Heart left ventricle (tissue), 16 donors: ENCODE results near the gene ZNF524. TPM values are rescaled to one million over a fixed set of nuclear protein-coding genes. Genes with fewer than 3 reads are reported as not detected.
A peak's percentile ranks its signal among the peaks of the same experiment; 100 is the strongest.

Experiments used
- ATAC-seq, 4 donors: fragments of 200-7000 bp; cut with Tn5 transposase; one replicate each; pipeline ENCODE4 v1.9.1; 2020 to 2022; ENCODE audit warnings: moderate library complexity in 4 of 4, mild to moderate bottlenecking in 3 of 4, moderate number of reproducible peaks in 1 of 4
- DNase-seq, 5 donors: peaks; one replicate each; pipeline ENCODE4 v3.0.0-alpha.2; 2020
- H3K27ac ChIP-seq, 12 donors: fragments of 200-600 bp; sonication (generic) in 4 of 12; one replicate each; pipeline versions ENCODE4 v1.5.0 to v1.8.0; 2016 to 2022; ENCODE audit warnings: mild to moderate bottlenecking in 2 of 12
- H3K27me3 ChIP-seq, 9 donors: fragments of 200-600 bp; sonication (generic) in 2 of 9; one replicate each; pipeline versions ENCODE4 v1.5.1 to v1.8.0; 2016 to 2022; ENCODE audit warnings: mild to moderate bottlenecking in 3 of 9
- H3K36me3 ChIP-seq, 9 donors: fragments of 200-600 bp; sonication (generic) in 2 of 9; one replicate each; pipeline versions ENCODE4 v1.5.0 to v1.8.0; 2018 to 2022; ENCODE audit warnings: mild to moderate bottlenecking in 2 of 9
- H3K4me1 ChIP-seq, 12 donors: fragments of 200-600 bp; sonication (generic) in 4 of 12; one replicate each; pipeline versions ENCODE4 v1.5.0 to v1.8.0; 2016 to 2022; ENCODE audit warnings: mild to moderate bottlenecking in 3 of 12
- H3K4me3 ChIP-seq, 12 donors: fragments of 200-600 bp; sonication (generic) in 4 of 12; one replicate each; pipeline versions ENCODE4 v1.5.0 to v1.8.0; 2017 to 2022; ENCODE audit warnings: mild to moderate bottlenecking in 9 of 12, moderate library complexity in 4 of 12
- H3K9me3 ChIP-seq, 12 donors: fragments of 200-600 bp; sonication (generic) in 4 of 12; one replicate each; pipeline versions ENCODE4 v1.5.0 to v1.8.0; 2016 to 2022; ENCODE audit warnings: mild to moderate bottlenecking in 1 of 12
- CTCF ChIP-seq, 12 donors: fragments of 200-600 bp; sonication (generic) in 4 of 12; IDR thresholded peaks; one replicate each; pipeline versions ENCODE4 v1.5.0 to v1.8.0; 2018 to 2022; ENCODE audit warnings: antibody characterized with exemption in 12 of 12, mild to moderate bottlenecking in 5 of 12
- POLR2A ChIP-seq, 2 donors: fragments of 450-650 bp; IDR thresholded peaks; one replicate each; pipeline ENCODE4 v1.6.1; 2017; ENCODE audit warnings: antibody characterized with exemption in 2 of 2, mild to moderate bottlenecking in 2 of 2, moderate library complexity in 2 of 2
- WGBS, 4 donors: extraction: QIAGEN DNeasy Blood & Tissue Kit in 2 of 4; methylation state at CpG; one replicate each; pipeline versions ENCODE4 v1.1.5 to v1.1.7; 2013 to 2018; 5-methylcytosine and 5-hydroxymethylcytosine counted together
- intact Hi-C, 10 donors: fragments of 100-400 bp; cut with DNase I; formaldehyde crosslinking; loops; one replicate each; pipeline versions ENCODE4 v1.11.1 to v1.14.2; 2022
- polyA plus RNA-seq, 2 donors: library from polyadenylated mRNA; stranded (reverse); fragments of 200-250 nt; gene quantifications; one replicate each; pipeline ENCODE4 v1.2.3, GENCODE V29; 2013
- total RNA-seq, 9 donors: library from RNA; depleted of rRNA in 2 of 9; stranded (reverse); fragments of >200 nt in 2 of 9; fragmentation: NEBNext Ultra II Directional in 3 of 9; extraction: Animal tissue kit (Norgen Biotek cat#: 25700) in 3 of 9; gene quantifications; one replicate each; pipeline versions ENCODE4 v1.1.0 to v1.2.4, GENCODE V29; 2016 to 2023
- donor health status: ischemic (EF 13 %, LVEDD 7.1; RV severe dilation, severe dysfunction).
- donor health status: healthy with polysubstance abuse.
- donor health status: DM: no; HTN: yes; CAD: no.
- donor health status: DM: no; HTN: no; CAD: no.
- donor health status: ischemic (EF 25% LVEDD 6.9; RV normal size, moderate dysfunction).
- donor health status: ischemic (EF 25% LVEDD 5.7; RV mildly dilated, moderate dysfunction).
- donor health status: healthy.
- donor health status: DM: yes; HTN: yes; CAD: no.
- donor health status: ischemic (EF 35%, LVEDD 5.7; RV mildly dilated, moderate dysfunction).
- donor health status: nonischemic (EF 11% LVEDD 7.7; RV severe dilation, severe dysfunction).
- donor health status: DM: yes; HTN: yes; CAD: no.
- donor health status: PGD.
- donor health status: ischemic (EF 29% LVEDD 5.4; RV normal size, mild dysfunction).
- donor health status: nonischemic (EF 23%, LVEDD 6.1; RV moderate dilation, normal function).

The ZNF524 gene
- total and polyA plus RNA-seq, 11 donors: 11.0 to 34.7 (median 16.7) TPM

GRCh38 chr19:55637534-55637933 lies 37.4 kb downstream of the ZNF524 start:
- 73 to 78% (median 75%) methylated on average over 11 of the region's 11 CpGs for WGBS, 4 donors
- Histone ChIP-seq H3K4me1 (peaks cover 9 to 75% (median 45%) of the 10 kb centered on the region in 12 donors), H3K27ac (peak overlapping the region in 1 of 12 donors; percentile 7), H3K4me3 (no peak overlapping the region), H3K9me3 (no peaks in the 10 kb centered on the region), H3K36me3 (peaks cover 0 to 6% (median 0%) of the 10 kb centered on the region in 9 donors), H3K27me3 (no peaks in the 10 kb centered on the region)
- DNase-seq (peak in 1 of 5 donors; percentile 24), ATAC-seq (no peak)
- TF ChIP-seq POLR2A (IDR thresholded peaks at IDR 0.05) (no peak), CTCF (IDR thresholded peaks at IDR 0.05) (no peak)
- intact Hi-C loops: loop anchor here in 2 of 10 donors (5.0 to 10.0 kb wide), 2 partner anchors 50 to 253 kb away; partner anchors contain the start of genes RPL28 (in 1 of the 2) and TMEM238 (in 1 of the 2)

GRCh38 chr19:55638864-55639359 lies 38.8 kb downstream of the ZNF524 start:
- intact Hi-C loops: loop anchor here in 2 of 10 donors (5.0 to 10.0 kb wide), 2 partner anchors 52 to 254 kb away; partner anchors contain the start of genes RPL28 (in 1 of the 2) and TMEM238 (in 1 of the 2)
- no peak overlapping the region for H3K4me3 ChIP-seq
- peak overlapping the region in 2 of 12 donors; percentile 84 to 96 for H3K27ac ChIP-seq
- H3K4me1 ChIP-seq: peaks cover 15 to 81% (median 52%) of the 10 kb centered on the region in 12 donors
- peak in 2 of 5 donors; percentile 17 to 37 for DNase-seq
- no peak for ATAC-seq
- 82 to 86% (median 85%) methylated on average over 6 of the region's 6 CpGs for WGBS, 4 donors
- peaks cover 0 to 6% (median 0%) of the 10 kb centered on the region in 9 donors for H3K36me3 ChIP-seq
- peak in 1 of 2 donors; percentile 15 for TF ChIP-seq POLR2A (IDR thresholded peaks at IDR 0.05)
- peak in 10 of 12 donors; percentile 20 to 56 (median 28) for TF ChIP-seq CTCF (IDR thresholded peaks at IDR 0.05)
- no peaks in the 10 kb centered on the region for H3K27me3 ChIP-seq
- H3K9me3 ChIP-seq: no peaks in the 10 kb centered on the region

- H3K9me3 ChIP-seq: no peaks in the 10 kb centered on the region
- ATAC-seq (peak in 3 of 4 donors; percentile 4 to 26 (median 12)), DNase-seq (peak; percentile 57 to 81 (median 69))
- no peaks in the 10 kb centered on the region for H3K27me3 ChIP-seq
- H3K4me1 ChIP-seq: peaks cover 15 to 88% (median 57%) of the 10 kb centered on the region in 12 donors
- peak overlapping the region; percentile 83 to 96 (median 92) for H3K27ac ChIP-seq
- peak overlapping the region; percentile 64 to 98 (median 84) for H3K4me3 ChIP-seq
- TF ChIP-seq CTCF (IDR thresholded peaks at IDR 0.05): peak; percentile 12 to 61 (median 40)
- TF ChIP-seq POLR2A (IDR thresholded peaks at IDR 0.05): peak in 1 of 2 donors; percentile 24
- 6 to 16% (median 11%) methylated on average over 13 to 38 of the region's 38 CpGs for WGBS, 4 donors
- peaks cover 0 to 14% (median 5%) of the 10 kb centered on the region in 9 donors for H3K36me3 ChIP-seq
- intact Hi-C loops: no loop called here
Measured at GRCh38 chr19:55640043-55640576, 40.0 kb downstream of the ZNF524 start.
